Inferior parietal cortex (tissue), 1 donor: ENCODE data around the gene ARMH3.

ENCODE experiments used
- DNase-seq: peaks from one replicate; pipeline ENCODE4 v3.0.0-alpha.2; 2016; ENCODE audit errors: extremely low spot score

ARMH3 gene

GRCh38 chr10:101830322-101831168 is 225.4 kb downstream of the ARMH3 start:
- no peak for DNase-seq

GRCh38 chr10:101829561-101830315 is 226.2 kb downstream of the ARMH3 start:
- DNase-seq: no peak

DNA sequence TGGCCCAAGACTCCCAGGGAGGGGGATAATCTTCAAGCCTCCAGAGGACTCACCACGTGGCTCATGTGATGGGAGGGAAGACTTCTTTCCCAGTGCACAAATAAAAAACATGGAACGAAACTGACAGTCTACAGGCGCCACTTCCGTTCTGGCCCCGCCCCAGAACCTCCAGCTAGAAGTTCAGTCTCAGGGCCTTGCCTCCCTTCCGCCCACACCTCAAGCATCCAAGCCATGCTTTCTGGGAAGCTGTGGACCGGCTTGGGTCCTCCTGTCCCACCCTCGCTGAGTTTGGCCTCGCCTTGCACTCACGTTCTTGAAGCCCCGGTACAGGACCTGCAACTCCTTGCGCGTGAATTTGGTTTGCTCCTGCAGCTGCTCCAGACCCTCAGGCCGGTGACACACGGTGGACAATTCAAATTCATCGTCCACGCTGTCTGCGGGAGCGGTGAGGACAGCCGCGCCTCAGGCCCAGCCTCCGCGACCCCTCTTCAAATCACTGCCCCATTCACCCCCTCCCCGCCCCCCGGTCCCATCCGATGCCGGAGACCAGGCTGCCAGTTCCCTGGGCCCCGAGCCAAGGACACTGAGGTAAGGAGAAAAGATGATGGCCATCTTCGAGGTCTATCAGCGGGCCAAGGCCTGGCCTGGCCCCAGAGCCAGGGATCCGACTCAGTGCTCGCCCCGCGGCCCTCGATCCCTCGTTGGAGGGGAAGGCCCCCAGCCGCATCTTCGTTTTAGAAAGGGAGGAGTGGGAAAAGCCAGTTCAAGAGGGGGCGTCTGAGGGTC is 227.0 kb downstream of the ARMH3 start:
- DNase-seq: no peak

GRCh38 chr10:101827919-101828600 is 227.9 kb downstream of the ARMH3 start:
- no peak for DNase-seq

GRCh38 chr10:101826852-101827434 is 229.0 kb downstream of the ARMH3 start:
- DNase-seq: no peak

DNA sequence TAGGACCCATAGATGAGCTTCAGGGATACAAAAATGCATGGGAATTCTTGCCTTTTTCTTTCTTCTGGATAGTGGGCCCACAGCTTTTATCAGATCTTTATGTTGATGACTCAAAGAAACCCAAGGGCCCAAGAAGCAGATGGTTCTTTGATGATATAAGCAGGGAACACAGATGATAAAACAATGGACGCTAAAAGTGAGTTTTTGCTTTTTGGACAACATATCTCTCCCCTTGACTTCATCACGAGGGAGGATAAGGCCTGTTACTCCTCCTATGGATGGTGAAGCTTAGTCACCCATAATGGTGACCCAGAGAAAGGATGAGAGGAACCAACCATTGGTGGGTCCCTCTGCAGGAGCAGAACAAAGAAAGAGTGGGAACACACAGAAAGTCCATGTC is 231.2 kb downstream of the ARMH3 start:
- no peak for DNase-seq

DNA sequence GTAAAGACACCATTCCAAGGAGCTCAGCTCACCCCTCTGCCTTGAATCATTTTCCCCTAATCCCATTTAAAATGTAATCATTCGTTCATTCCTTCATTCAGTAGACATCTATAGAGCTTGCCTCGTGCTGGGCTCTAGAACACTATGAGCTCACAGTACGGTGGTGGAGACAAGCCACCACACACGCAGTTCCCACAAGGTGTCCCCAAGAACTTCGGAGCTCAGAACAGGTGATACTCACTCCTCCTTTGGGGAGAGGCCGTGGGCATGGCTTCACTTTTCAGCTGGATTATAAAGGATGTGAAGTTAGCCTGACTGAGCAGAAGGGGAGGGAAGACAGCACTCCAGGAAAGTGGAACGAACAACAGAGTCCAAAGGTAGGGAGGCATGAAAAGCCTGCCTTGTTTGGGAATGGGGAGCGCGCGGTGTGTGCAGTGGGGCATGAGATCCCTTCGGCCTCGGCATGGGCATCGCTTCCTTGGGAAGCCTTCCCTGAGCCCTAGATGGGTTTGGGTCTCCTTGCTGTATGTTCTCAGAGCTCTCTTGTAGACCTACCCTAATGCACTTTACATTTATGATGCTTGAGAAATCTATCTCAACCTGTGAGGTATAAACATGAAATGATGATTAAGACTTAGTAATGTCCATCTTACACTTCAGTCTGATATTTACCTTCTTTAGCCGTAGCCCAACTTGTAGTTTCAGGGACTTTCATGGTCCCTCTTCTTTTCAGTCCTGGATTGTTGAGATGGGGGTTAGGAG is 236.9 kb downstream of the ARMH3 start:
- DNase-seq: no peak

GRCh38 chr10:101818119-101818871 is 237.7 kb downstream of the ARMH3 start, which contains the start of gene OGA:
Gene OGA, minus strand, starts transcription at chr10:101818444. Its CDS starts 422 bp downstream, at chr10:101818022.
- peak; percentile 97 for DNase-seq

- DNase-seq: peak; percentile 66
These were observed 238.4 kb downstream of the ARMH3 start for GRCh38 chr10:101817337-101818118.

DNA sequence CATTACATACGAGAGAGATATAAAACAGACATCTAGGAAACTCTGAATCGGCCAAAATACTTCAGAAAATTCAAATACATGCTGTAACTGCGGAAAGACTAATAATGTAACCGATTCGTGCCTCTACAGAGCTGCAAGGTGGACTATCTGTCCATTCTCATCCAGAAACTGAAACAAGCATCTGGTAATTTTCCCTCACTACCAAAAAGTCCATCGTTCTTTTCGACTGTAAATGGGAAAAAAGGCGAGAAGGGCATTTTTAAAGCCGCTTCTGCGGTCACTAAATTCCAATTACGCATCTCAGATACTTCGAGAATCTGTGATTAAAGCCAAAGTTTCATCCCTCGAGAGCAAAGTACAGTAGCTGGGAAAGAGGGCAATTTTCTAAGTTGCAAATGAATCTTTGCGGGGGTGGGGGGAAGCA is 239.0 kb downstream of the ARMH3 start:
- no peak for DNase-seq

- no peak for DNase-seq
These were observed 239.6 kb downstream of the ARMH3 start for GRCh38 chr10:101816376-101816775.

- DNase-seq: no peak
These were observed 241.4 kb downstream of the ARMH3 start for GRCh38 chr10:101814466-101815071.

GRCh38 chr10:101812606-101813005 is 243.4 kb downstream of the ARMH3 start:
- no peak for DNase-seq

- DNase-seq: peak; percentile 37
These were observed 248.8 kb downstream of the ARMH3 start for GRCh38 chr10:101807158-101807557.

GRCh38 chr10:101803511-101803910 is 252.5 kb downstream of the ARMH3 start:
- DNase-seq: no peak

DNA sequence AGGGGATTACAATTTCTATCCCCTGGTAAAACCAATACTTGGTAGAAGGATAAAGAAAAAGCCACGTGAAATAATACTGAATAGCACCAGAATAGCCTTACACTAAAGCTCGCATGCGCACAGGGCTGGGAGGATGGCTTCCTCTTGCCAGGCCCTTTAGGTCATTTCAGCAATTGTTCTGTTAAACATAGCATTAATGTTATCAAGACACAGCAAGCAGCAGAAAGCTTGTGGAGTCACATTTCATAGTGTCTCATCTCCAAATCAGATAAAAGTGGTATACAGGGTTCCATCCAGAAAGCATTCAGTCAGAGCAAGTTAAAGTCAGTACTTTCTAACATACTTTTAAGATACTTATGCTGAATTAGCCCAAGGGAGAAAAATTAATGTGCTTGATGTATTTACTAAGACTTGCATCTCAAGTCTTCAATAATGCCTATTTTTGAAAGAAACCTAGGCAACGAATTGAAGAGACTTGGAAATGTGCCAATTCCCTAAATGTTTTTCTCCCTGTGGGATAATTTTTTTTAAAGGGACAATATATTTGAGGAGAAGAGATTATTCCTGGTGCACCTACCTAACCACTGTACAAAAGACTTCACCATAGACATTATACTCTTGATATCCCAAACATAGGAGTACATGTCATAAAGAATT is 258.4 kb downstream of the ARMH3 start:
- DNase-seq: no peak
